ENCODE results near the gene ZNF624. TPM values are rescaled to one million over a fixed set of nuclear protein-coding genes. Genes with fewer than 3 reads are reported as not detected.

Gene ZNF624
- total RNA-seq, 1 donor from 2014 or later, result 7.3 TPM

- peak overlapping the region; percentile 86 for H3K4me3 Mint-ChIP-seq (ENCODE audit: unreplicated experiment)
- no peak for TF ChIP-seq CTCF (IDR thresholded peaks at IDR 0.05)
- no peak for DNase-seq (ENCODE audit: low spot score)
- peaks cover 14% of the 10 kb centered on the region for H3K4me1 Mint-ChIP-seq (ENCODE audit: low read depth)
- H3K27me3 Mint-ChIP-seq (ENCODE audit: low read depth), result no peaks in the 10 kb centered on the region
- no peak overlapping the region for H3K27ac Mint-ChIP-seq (ENCODE audit: unreplicated experiment)
- H3K36me3 Mint-ChIP-seq (ENCODE audit: low read depth), result peaks cover 4% of the 10 kb centered on the region
- H3K9me3 Mint-ChIP-seq (ENCODE audit: low read depth), result no peaks in the 10 kb centered on the region
Measured at GRCh38 chr17:16652252-16652651, 1.4 kb downstream of the ZNF624 start.

GRCh38 chr17:16649585-16649984 lies 4.1 kb downstream of the ZNF624 start:
- TF ChIP-seq CTCF (IDR thresholded peaks at IDR 0.05), result no peak
- H3K4me1 Mint-ChIP-seq (ENCODE audit: low read depth), result peaks cover 14% of the 10 kb centered on the region
- H3K4me3 Mint-ChIP-seq (ENCODE audit: unreplicated experiment), result no peak overlapping the region
- DNase-seq (ENCODE audit: low spot score), result no peak
- H3K27me3 Mint-ChIP-seq (ENCODE audit: low read depth), result no peaks in the 10 kb centered on the region
- H3K9me3 Mint-ChIP-seq (ENCODE audit: low read depth), result no peaks in the 10 kb centered on the region
- no peak overlapping the region for H3K27ac Mint-ChIP-seq (ENCODE audit: unreplicated experiment)
- peaks cover 6% of the 10 kb centered on the region for H3K36me3 Mint-ChIP-seq (ENCODE audit: low read depth)

GRCh38 chr17:16639438-16639837 lies 14.2 kb downstream of the ZNF624 start:
- Mint-ChIP-seq H3K27me3 (ENCODE audit: low read depth) (no peaks in the 10 kb centered on the region), H3K4me3 (ENCODE audit: unreplicated experiment) (no peak overlapping the region), H3K9me3 (ENCODE audit: low read depth) (peaks cover 33% of the 10 kb centered on the region), H3K36me3 (ENCODE audit: low read depth) (peaks cover 22% of the 10 kb centered on the region), H3K4me1 (ENCODE audit: low read depth) (no peaks in the 10 kb centered on the region), H3K27ac (ENCODE audit: unreplicated experiment) (no peak overlapping the region)
- DNase-seq (ENCODE audit: low spot score), result no peak
- no peak for TF ChIP-seq CTCF (IDR thresholded peaks at IDR 0.05)

- peaks cover 70% of the 10 kb centered on the region for H3K9me3 Mint-ChIP-seq (ENCODE audit: low read depth)
- H3K4me3 Mint-ChIP-seq (ENCODE audit: unreplicated experiment), result no peak overlapping the region
- no peak for TF ChIP-seq CTCF (IDR thresholded peaks at IDR 0.05)
- H3K27ac Mint-ChIP-seq (ENCODE audit: unreplicated experiment), result no peak overlapping the region
- peaks cover 63% of the 10 kb centered on the region for H3K36me3 Mint-ChIP-seq (ENCODE audit: low read depth)
- H3K4me1 Mint-ChIP-seq (ENCODE audit: low read depth), result no peaks in the 10 kb centered on the region
- DNase-seq (ENCODE audit: low spot score), result no peak
- H3K27me3 Mint-ChIP-seq (ENCODE audit: low read depth), result no peaks in the 10 kb centered on the region
Measured at GRCh38 chr17:16623282-16623681, 30.4 kb downstream of the ZNF624 start.

GRCh38 chr17:16622540-16623277 lies 30.9 kb downstream of the ZNF624 start:
- peaks cover 58% of the 10 kb centered on the region for H3K36me3 Mint-ChIP-seq (ENCODE audit: low read depth)
- no peak for DNase-seq (ENCODE audit: low spot score)
- H3K4me1 Mint-ChIP-seq (ENCODE audit: low read depth), result no peaks in the 10 kb centered on the region
- no peak overlapping the region for H3K27ac Mint-ChIP-seq (ENCODE audit: unreplicated experiment)
- no peak overlapping the region for H3K4me3 Mint-ChIP-seq (ENCODE audit: unreplicated experiment)
- peaks cover 67% of the 10 kb centered on the region for H3K9me3 Mint-ChIP-seq (ENCODE audit: low read depth)
- TF ChIP-seq CTCF (IDR thresholded peaks at IDR 0.05), result no peak
- no peaks in the 10 kb centered on the region for H3K27me3 Mint-ChIP-seq (ENCODE audit: low read depth)
